PC-9 (cell line): ENCODE measurements around the gene EPHB3. TPM values are rescaled to one million over a fixed set of nuclear protein-coding genes. Genes with fewer than 3 reads are reported as not detected.

ENCODE experiments used
- BruUV-seq: library from RNA; stranded (reverse); fragments of 400-500 nt; replicated peaks from 2 replicates; lab custom pipeline; 2021; lab: Mats Ljungman, UMichigan
- CTCF ChIA-PET: fragments of 300-600 bp; sonication (Branson Sonifier 250); formaldehyde crosslinking; loops from one replicate; lab custom pipeline; 2022; ENCODE audit warnings: antibody characterized with exemption; lab: Charles Lee
- POLR2A ChIA-PET: fragments of 300-600 bp; sonication (Branson Sonifier 250); formaldehyde crosslinking; loops from one replicate; lab custom pipeline; 2022; ENCODE audit warnings: antibody characterized with exemption; ENCODE audit not compliant: unreplicated experiment; lab: Charles Lee
- DNase-seq, 2 experiments: peaks; one replicate each; pipeline versions ENCODE4 v3.0.0 to v3.0.0-alpha.2; 2015 to 2022; ENCODE audit warnings: mixed read lengths in 1 of 2
- H2AFZ ChIP-seq: fragments of 200-600 bp; sonication (generic); 2 replicates; pipeline ENCODE4 v1.8.1; 2017; ENCODE audit warnings: antibody characterized with exemption
- H3F3A ChIP-seq: fragments of 200-600 bp; sonication (generic); 2 replicates; pipeline ENCODE4 v1.8.1; 2017; ENCODE audit warnings: antibody characterized with exemption, mild to moderate bottlenecking, low read depth; ENCODE audit not compliant: insufficient read depth
- H3K27ac ChIP-seq: fragments of 200-600 bp; sonication (generic); 2 replicates; pipeline ENCODE4 v1.6.1; 2016; ENCODE audit warnings: mixed run types
- H3K27me3 ChIP-seq: fragments of 200-600 bp; sonication (generic); 2 replicates; pipeline ENCODE4 v1.6.1; 2016; ENCODE audit warnings: low read depth, mixed run types; ENCODE audit not compliant: insufficient read depth
- H3K36me3 ChIP-seq: fragments of 200-600 bp; sonication (generic); 2 replicates; pipeline ENCODE4 v1.6.1; 2016; ENCODE audit warnings: low read depth, mixed run types
- H3K4me1 ChIP-seq: fragments of 200-600 bp; sonication (generic); replicated peaks from 2 replicates; pipeline ENCODE4 v1.6.1; 2016; ENCODE audit warnings: mixed run types; ENCODE audit not compliant: insufficient read depth
- H3K4me2 ChIP-seq: fragments of 200-600 bp; sonication (generic); 2 replicates; pipeline ENCODE4 v1.6.1; 2017; ENCODE audit warnings: mixed run types
- H3K4me3 ChIP-seq: fragments of 200-600 bp; sonication (generic); 2 replicates; pipeline ENCODE4 v1.6.1; 2016; ENCODE audit warnings: mixed run types
- H3K79me2 ChIP-seq: fragments of 200-600 bp; sonication (generic); 2 replicates; pipeline ENCODE4 v1.6.1; 2017; ENCODE audit warnings: low read depth, mixed run types
- H3K9me2 ChIP-seq: fragments of 200-600 bp; sonication (generic); 2 replicates; pipeline ENCODE4 v1.8.1; 2017; ENCODE audit warnings: mild to moderate bottlenecking; ENCODE audit not compliant: insufficient read depth
- H3K9me3 ChIP-seq: fragments of 200-600 bp; sonication (generic); 2 replicates; pipeline ENCODE4 v1.8.1; 2016; ENCODE audit warnings: low read depth; ENCODE audit not compliant: insufficient read depth
- H4K20me1 ChIP-seq: fragments of 200-600 bp; sonication (generic); 2 replicates; pipeline ENCODE4 v1.8.1; 2017; ENCODE audit not compliant: insufficient read depth
- EZH2 ChIP-seq: fragments of 200-600 bp; sonication (generic); IDR thresholded peaks from 2 replicates; pipeline ENCODE4 v1.8.0; 2017; ENCODE audit warnings: antibody characterized with exemption, low read depth
- intact Hi-C: fragments of 100-400 bp; cut with micrococcal nuclease; formaldehyde crosslinking; loops from one replicate; pipeline ENCODE4 v1.10.0; 2022; ENCODE audit not compliant: unreplicated experiment
- total RNA-seq: library from RNA; stranded (reverse); gene quantifications from 2 replicates; pipeline ENCODE4 v1.2.3, GENCODE V29; 2021
- TF ChIP-seq, protein P1 (sequence below): fragments of 200-600 bp; sonication (generic); conservative IDR thresholded peaks from 2 replicates; pipeline ENCODE4 v1.6.1; 2017; ENCODE audit warnings: mixed run types, antibody characterized with exemption, mild to moderate bottlenecking, moderate library complexity

EPHB3 gene
- total RNA-seq, 1 experiment from 2014 or later, result 15.7 TPM

DNA sequence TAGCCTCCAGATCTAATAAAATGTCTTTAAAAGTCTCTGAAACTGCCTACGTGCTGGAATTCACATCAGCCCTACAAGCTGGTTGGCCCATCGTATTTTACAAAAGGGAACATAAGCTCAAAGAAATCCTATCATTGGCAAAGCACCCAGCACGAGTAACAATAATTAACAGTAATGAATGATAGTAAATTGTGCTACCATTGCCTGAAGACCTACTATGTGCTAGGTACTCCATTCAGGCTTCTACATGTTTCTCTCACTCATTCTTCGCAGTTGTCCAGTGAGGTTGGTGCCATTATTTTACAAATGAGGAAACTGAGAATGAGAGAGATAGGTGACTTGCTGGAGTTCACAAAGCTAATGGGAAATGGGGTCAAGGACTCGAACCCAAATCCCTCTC lies 7.1 kb upstream of the EPHB3 start:
- TF ChIP-seq EZH2, result no peak
- no peak overlapping the region for H3K27ac ChIP-seq
- BruUV-seq, result no TSS peak
- DNase-seq, result no peak
- H2AFZ ChIP-seq, result no peak overlapping the region
- no peaks in the 10 kb centered on the region for H4K20me1 ChIP-seq
- no peaks in the 10 kb centered on the region for H3K9me3 ChIP-seq
- no peaks in the 10 kb centered on the region for H3K9me2 ChIP-seq
- intact Hi-C loops, result no loop called here
- CTCF ChIA-PET, result no interaction called here
- H3K27me3 ChIP-seq, result peaks cover 80% of the 10 kb centered on the region
- H3K4me2 ChIP-seq, result no peak overlapping the region
- H3F3A ChIP-seq, result peaks cover 9% of the 10 kb centered on the region; the same call in 1 of the 2 replicates
- no peaks in the 10 kb centered on the region for H3K79me2 ChIP-seq
- no peaks in the 10 kb centered on the region for H3K36me3 ChIP-seq
- POLR2A ChIA-PET, result no interaction called here
- peaks cover 9% of the 10 kb centered on the region for H3K4me1 ChIP-seq
- no peak overlapping the region for H3K4me3 ChIP-seq

DNA sequence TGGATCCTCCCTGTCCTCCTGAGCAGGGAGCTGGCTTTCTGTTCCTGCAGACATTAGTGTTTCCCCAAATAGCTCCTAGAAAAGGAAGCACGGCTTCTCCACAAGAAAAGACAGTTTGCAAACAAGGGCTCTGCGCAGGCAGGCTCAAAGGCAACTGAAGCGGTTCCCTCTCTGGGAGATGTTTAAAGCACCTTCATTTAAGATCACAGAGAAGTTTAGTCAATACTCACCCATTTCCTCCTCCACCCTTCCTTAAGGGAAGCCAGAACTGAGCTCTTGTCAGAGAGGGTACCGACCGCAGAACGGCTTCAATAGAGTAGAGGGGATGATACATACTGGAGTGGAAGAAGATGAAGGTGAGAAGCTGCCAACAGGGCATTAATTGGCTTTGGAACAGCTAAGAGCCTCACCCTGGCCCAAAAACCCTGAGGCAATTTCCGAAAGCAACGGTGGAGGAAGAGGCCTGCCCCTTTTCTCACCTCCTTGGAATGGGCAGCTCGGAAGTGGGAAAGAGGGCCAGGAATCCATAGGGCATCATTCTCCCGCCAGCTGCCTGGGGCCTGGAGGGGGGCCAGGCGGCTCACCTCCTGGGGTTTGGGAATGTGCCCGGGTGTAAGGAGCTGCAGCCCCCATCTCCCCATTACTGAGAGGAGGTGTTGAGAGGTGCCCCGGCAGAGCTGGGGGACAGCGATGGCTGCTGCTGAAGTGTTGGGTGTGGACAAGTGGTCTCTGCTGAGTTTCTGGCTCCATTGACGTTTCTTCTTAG lies 4.8 kb upstream of the EPHB3 start:
- no peak overlapping the region for H3K27ac ChIP-seq
- ChIA-PET CTCF (no interaction called here), POLR2A (interaction anchor here (0.6 kb wide), 2 partner anchors 9 to 152 kb away, joined by 4 read pairs; no protein-coding TSS in a partner anchor)
- no peak for TF ChIP-seq EZH2
- TF ChIP-seq, protein P1, sequence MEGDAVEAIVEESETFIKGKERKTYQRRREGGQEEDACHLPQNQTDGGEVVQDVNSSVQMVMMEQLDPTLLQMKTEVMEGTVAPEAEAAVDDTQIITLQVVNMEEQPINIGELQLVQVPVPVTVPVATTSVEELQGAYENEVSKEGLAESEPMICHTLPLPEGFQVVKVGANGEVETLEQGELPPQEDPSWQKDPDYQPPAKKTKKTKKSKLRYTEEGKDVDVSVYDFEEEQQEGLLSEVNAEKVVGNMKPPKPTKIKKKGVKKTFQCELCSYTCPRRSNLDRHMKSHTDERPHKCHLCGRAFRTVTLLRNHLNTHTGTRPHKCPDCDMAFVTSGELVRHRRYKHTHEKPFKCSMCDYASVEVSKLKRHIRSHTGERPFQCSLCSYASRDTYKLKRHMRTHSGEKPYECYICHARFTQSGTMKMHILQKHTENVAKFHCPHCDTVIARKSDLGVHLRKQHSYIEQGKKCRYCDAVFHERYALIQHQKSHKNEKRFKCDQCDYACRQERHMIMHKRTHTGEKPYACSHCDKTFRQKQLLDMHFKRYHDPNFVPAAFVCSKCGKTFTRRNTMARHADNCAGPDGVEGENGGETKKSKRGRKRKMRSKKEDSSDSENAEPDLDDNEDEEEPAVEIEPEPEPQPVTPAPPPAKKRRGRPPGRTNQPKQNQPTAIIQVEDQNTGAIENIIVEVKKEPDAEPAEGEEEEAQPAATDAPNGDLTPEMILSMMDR, result no peak
- no peaks in the 10 kb centered on the region for H3K79me2 ChIP-seq
- H3K4me2 ChIP-seq, result no peak overlapping the region
- H3K9me3 ChIP-seq, result no peaks in the 10 kb centered on the region
- H2AFZ ChIP-seq, result no peak overlapping the region
- DNase-seq, result no peak
- H4K20me1 ChIP-seq, result no peaks in the 10 kb centered on the region
- BruUV-seq, result no TSS peak
- peaks cover 63% of the 10 kb centered on the region for H3K27me3 ChIP-seq
- H3K36me3 ChIP-seq, result no peaks in the 10 kb centered on the region
- intact Hi-C loops, result no loop called here
- no peak overlapping the region for H3K4me3 ChIP-seq
- peaks cover 25% of the 10 kb centered on the region for H3K4me1 ChIP-seq
- peaks cover 9% of the 10 kb centered on the region; the same call in 1 of the 2 replicates for H3F3A ChIP-seq
- H3K9me2 ChIP-seq, result no peaks in the 10 kb centered on the region

DNA sequence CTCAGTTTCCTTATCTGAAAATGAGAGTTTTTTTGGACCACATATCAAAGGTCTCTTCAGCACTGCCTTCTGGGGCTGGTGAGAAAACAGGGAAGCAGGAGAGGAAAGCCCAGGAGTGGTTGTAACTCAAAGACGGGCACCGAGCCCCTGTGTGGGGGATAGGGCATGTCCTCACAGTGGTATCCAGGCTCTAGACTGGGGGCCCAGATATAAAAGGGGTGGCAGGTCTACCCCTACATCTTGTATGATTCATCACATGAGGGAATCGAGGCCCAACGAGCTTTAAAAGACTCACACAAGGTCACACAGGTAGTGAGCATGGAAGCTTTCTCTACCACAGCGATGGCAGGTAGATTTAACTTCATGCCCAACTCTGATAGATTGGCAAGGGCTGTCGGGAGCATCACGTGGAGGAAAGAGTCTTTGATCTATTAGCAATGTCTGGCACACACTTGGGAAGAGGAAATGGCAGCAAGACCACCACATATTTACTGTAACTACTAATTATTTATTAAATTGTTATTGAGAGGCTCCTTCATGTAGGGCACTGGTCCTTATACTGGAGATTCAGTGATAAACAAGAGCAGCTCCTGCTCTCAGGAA lies 4.1 kb upstream of the EPHB3 start:
- peaks cover 56% of the 10 kb centered on the region for H3K27me3 ChIP-seq
- CTCF ChIA-PET, result no interaction called here
- H3K27ac ChIP-seq, result no peak overlapping the region
- BruUV-seq, result no TSS peak
- POLR2A ChIA-PET, result interaction anchor here (0.6 kb wide), 1 partner anchor 153 kb away, joined by 4 read pairs; no protein-coding TSS in a partner anchor
- H3K4me1 ChIP-seq, result peaks cover 25% of the 10 kb centered on the region
- H2AFZ ChIP-seq, result no peak overlapping the region
- no peak overlapping the region for H3K4me2 ChIP-seq
- intact Hi-C loops, result no loop called here
- H4K20me1 ChIP-seq, result no peaks in the 10 kb centered on the region
- no peak overlapping the region for H3K4me3 ChIP-seq
- TF ChIP-seq, protein P1, result no peak
- no peak for TF ChIP-seq EZH2
- no peaks in the 10 kb centered on the region for H3K36me3 ChIP-seq
- H3K9me2 ChIP-seq, result no peaks in the 10 kb centered on the region
- peaks cover 9% of the 10 kb centered on the region; the same call in 1 of the 2 replicates for H3F3A ChIP-seq
- H3K9me3 ChIP-seq, result no peaks in the 10 kb centered on the region
- no peak for DNase-seq
- no peaks in the 10 kb centered on the region for H3K79me2 ChIP-seq
